Activated CD8-positive, alpha-beta T cell treated with anti-CD3 and anti-CD28 coated beads for 36 hours (primary cell): ENCODE data around the gene CADPS. TPM values are rescaled to one million over a fixed set of nuclear protein-coding genes. Genes with fewer than 3 reads are reported as not detected.

ENCODE experiments used
- ATAC-seq: fragments of 200-7000 bp; cut with Tn5 transposase; one replicate; pipeline ENCODE4 v1.10.0; 2021; ENCODE audit warnings: mild to moderate bottlenecking, moderate library complexity
- CTCF ChIA-PET: fragments of 350-600 bp; sonication (Branson Sonifier 250); formaldehyde crosslinking; loops from one replicate; lab custom pipeline; 2021; ENCODE audit warnings: antibody characterized with exemption; lab: Charles Lee
- POLR2A ChIA-PET: fragments of 350-600 bp; sonication (Branson Sonifier 250); formaldehyde crosslinking; loops from one replicate; lab custom pipeline; 2021; ENCODE audit warnings: antibody characterized with exemption; lab: Charles Lee
- DNase-seq: peaks from one replicate; pipeline ENCODE4 v3.0.0-alpha.2; 2020
- H3K27ac Mint-ChIP-seq: one replicate; pipeline ENCODE4 v1.8.0; 2021; ENCODE audit warnings: mild to moderate bottlenecking, mixed read lengths
- H3K27me3 Mint-ChIP-seq: one replicate; pipeline ENCODE4 v1.8.0; 2021; ENCODE audit warnings: mixed read lengths
- H3K36me3 Mint-ChIP-seq: one replicate; pipeline ENCODE4 v1.8.0; 2021; ENCODE audit warnings: low read depth, mixed read lengths
- H3K4me1 Mint-ChIP-seq: one replicate; pipeline ENCODE4 v1.8.0; 2021; ENCODE audit warnings: low read depth, mixed read lengths
- H3K4me3 Mint-ChIP-seq: one replicate; pipeline ENCODE4 v1.8.0; 2021; ENCODE audit warnings: mild to moderate bottlenecking, moderate library complexity, mixed read lengths
- H3K9me3 Mint-ChIP-seq: one replicate; pipeline ENCODE4 v1.8.0; 2021; ENCODE audit warnings: mixed read lengths
- intact Hi-C: fragments of 100-400 bp; cut with micrococcal nuclease; formaldehyde crosslinking; loops from one replicate; pipeline ENCODE4 v1.10.0; 2022
- total RNA-seq, 2 experiments: library from RNA; stranded (reverse); gene quantifications; one replicate each; pipeline ENCODE4 v1.2.3, GENCODE V29; 2021
- TF ChIP-seq, protein P1 (sequence below): fragments of 200-600 bp; IDR thresholded peaks from one replicate; pipeline ENCODE4 v1.8.0; 2022; ENCODE audit warnings: antibody characterized with exemption, mild to moderate bottlenecking

CADPS gene
- total RNA-seq, 2 experiments from 2014 or later = not detected

DNA sequence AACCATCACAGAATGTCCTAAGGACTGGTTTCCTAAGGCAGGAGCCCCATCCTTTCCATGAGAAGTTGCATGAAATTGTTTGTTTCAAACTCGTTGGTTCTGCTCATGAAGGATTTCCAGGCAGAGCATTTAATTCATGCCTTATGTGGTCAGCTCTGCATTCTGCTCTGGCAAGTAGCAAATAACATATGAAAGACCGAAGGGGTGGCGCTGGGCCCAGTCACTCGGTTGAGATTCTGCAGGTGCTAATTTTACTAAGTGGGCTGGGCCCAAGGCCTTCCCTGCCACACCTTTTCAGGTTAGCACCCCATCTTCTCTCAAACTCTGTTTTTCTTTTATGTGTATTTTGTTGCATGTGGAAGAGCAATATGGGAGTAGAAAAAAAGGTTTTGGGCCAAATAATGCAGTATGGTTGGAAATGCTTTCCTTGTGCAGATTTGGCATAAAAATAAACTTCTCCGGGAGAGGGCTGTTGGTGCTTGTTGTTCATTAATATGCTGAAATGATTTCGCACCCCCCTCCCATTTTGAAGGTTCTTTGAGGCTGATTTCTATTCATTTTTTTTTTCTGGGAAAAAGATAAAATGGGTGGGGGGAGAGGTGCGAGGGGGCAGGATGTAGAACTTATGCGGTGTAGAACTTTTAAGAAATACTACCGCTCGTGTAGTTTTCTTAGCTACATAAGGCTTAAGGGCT, 318.9 kb downstream of the CADPS start:
- intact Hi-C loops = loop anchor here (5.0 kb wide), 1 partner anchor 354 kb away; no protein-coding TSS in a partner anchor
- no peak overlapping the region for H3K4me3 Mint-ChIP-seq
- DNase-seq (no peak), ATAC-seq (no peak)
- no peaks in the 10 kb centered on the region for H3K4me1 Mint-ChIP-seq
- CTCF ChIA-PET = no interaction called here
- no peaks in the 10 kb centered on the region for H3K9me3 Mint-ChIP-seq
- POLR2A ChIA-PET = interaction anchor here (0.6 kb wide), 1 partner anchor 316 kb away, joined by 3 read pairs; no protein-coding TSS in a partner anchor
- peaks cover 5% of the 10 kb centered on the region for H3K27me3 Mint-ChIP-seq
- TF ChIP-seq, protein P1, sequence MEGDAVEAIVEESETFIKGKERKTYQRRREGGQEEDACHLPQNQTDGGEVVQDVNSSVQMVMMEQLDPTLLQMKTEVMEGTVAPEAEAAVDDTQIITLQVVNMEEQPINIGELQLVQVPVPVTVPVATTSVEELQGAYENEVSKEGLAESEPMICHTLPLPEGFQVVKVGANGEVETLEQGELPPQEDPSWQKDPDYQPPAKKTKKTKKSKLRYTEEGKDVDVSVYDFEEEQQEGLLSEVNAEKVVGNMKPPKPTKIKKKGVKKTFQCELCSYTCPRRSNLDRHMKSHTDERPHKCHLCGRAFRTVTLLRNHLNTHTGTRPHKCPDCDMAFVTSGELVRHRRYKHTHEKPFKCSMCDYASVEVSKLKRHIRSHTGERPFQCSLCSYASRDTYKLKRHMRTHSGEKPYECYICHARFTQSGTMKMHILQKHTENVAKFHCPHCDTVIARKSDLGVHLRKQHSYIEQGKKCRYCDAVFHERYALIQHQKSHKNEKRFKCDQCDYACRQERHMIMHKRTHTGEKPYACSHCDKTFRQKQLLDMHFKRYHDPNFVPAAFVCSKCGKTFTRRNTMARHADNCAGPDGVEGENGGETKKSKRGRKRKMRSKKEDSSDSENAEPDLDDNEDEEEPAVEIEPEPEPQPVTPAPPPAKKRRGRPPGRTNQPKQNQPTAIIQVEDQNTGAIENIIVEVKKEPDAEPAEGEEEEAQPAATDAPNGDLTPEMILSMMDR = no peak
- H3K27ac Mint-ChIP-seq = no peak overlapping the region
- no peaks in the 10 kb centered on the region for H3K36me3 Mint-ChIP-seq

DNA sequence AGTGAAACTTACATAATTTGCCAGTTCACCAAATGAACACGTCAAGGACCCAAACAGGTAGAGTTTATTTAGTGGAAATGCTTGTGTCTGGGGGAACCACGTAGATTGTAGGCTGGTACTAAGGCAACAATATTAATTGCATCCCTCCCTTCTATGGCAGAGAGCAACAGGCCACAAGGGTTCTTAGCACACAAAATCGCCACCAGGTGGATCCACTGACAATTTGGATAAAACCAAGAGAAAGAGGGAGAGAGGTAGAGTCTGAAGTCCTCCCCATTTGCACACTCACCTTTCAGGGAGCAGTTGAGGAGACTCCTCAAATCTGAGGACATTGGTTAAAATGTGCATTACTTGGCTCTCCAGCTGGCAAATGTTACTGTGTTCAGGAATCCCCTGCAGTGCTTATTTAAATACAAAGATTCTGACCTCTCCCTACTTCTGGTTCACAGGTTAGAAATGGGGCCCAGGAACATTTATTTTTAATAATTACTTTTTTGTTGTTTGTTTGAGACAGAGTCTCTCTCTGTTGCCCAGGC, 320.9 kb downstream of the CADPS start:
- H3K9me3 Mint-ChIP-seq = no peaks in the 10 kb centered on the region
- peaks cover 12% of the 10 kb centered on the region for H3K27me3 Mint-ChIP-seq
- CTCF ChIA-PET = no interaction called here
- POLR2A ChIA-PET = no interaction called here
- DNase-seq (no peak), ATAC-seq (no peak)
- intact Hi-C loops = no loop called here
- H3K4me3 Mint-ChIP-seq = no peak overlapping the region
- TF ChIP-seq, protein P1 = no peak
- H3K4me1 Mint-ChIP-seq = no peaks in the 10 kb centered on the region
- H3K36me3 Mint-ChIP-seq = no peaks in the 10 kb centered on the region
- H3K27ac Mint-ChIP-seq = no peak overlapping the region

DNA sequence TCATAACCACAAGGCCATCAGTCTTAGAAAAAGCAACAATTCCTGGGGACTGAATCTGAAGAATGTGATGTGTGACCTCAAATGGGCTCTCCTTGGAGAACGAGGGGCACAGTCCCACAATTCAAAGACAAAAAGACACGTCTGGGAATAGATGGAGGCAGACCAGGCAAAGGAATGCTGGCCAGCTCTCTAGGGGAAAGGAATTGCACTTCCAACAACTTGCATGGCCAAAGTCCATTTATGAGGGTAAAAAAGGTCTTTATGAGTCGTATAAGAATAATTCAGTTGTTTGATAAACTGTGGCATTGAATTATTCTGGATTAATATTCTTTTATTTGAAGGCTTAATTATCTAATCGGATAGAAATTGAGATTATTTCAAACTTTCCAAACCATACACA, 321.4 kb downstream of the CADPS start:
- TF ChIP-seq, protein P1 = no peak
- peaks cover 12% of the 10 kb centered on the region for H3K27me3 Mint-ChIP-seq
- intact Hi-C loops = no loop called here
- H3K36me3 Mint-ChIP-seq = no peaks in the 10 kb centered on the region
- H3K9me3 Mint-ChIP-seq = no peaks in the 10 kb centered on the region
- ATAC-seq (no peak), DNase-seq (no peak)
- no peak overlapping the region for H3K27ac Mint-ChIP-seq
- ChIA-PET CTCF (interaction anchor here (1.2 kb wide), 1 partner anchor 15 kb away, joined by 3 read pairs; no protein-coding TSS in a partner anchor), POLR2A (no interaction called here)
- no peak overlapping the region for H3K4me3 Mint-ChIP-seq
- no peaks in the 10 kb centered on the region for H3K4me1 Mint-ChIP-seq

DNA sequence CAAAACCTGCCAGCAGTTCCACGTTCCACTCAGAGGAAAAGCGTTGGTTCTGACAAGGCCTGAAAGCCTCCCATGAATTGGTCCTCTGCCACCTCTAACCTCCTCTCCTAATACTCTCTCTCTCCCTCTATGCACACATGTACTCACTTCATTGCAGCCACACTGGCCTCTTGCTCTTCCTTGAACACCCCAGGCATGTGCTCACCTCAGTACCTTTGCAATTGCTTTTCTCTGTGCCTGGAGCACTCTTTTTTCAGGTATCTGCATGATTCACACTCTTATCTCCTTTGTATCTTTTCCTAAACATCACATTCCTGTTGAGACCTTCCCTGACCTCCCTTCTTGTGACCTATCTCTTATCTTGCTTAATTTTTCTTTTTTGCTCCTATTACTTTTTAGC, 323.7 kb downstream of the CADPS start:
- H3K27ac Mint-ChIP-seq = no peak overlapping the region
- ChIA-PET POLR2A (no interaction called here), CTCF (interaction anchor here (1.0 kb wide), 1 partner anchor 9 kb away, joined by 3 read pairs; no protein-coding TSS in a partner anchor)
- H3K4me1 Mint-ChIP-seq = no peaks in the 10 kb centered on the region
- H3K4me3 Mint-ChIP-seq = no peak overlapping the region
- intact Hi-C loops = no loop called here
- no peaks in the 10 kb centered on the region for H3K9me3 Mint-ChIP-seq
- DNase-seq (no peak), ATAC-seq (no peak)
- H3K27me3 Mint-ChIP-seq = peaks cover 15% of the 10 kb centered on the region
- no peaks in the 10 kb centered on the region for H3K36me3 Mint-ChIP-seq
- TF ChIP-seq, protein P1 = no peak

DNA sequence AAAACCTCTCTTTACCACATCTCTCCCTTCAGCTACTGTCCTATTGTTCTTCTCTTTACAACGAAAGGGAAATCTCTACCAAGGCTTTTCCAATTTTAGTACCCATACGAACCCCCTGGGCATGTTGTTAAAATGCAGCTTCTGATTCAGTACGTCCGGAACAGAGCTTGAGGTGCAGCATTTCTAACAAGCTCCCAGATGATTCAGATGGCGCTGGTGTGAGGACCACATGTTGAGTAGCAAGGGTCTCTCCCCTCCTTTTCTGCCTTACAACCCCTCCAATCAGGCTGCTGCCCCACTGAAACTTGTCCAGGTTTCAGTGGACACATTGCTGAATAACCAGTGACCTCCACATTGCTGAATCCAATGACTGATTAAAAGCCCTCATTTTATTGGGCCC, 324.8 kb downstream of the CADPS start:
- H3K27ac Mint-ChIP-seq = no peak overlapping the region
- POLR2A ChIA-PET = no interaction called here
- H3K27me3 Mint-ChIP-seq = peaks cover 15% of the 10 kb centered on the region
- TF ChIP-seq, protein P1 = no peak
- intact Hi-C loops = no loop called here
- H3K4me3 Mint-ChIP-seq = no peak overlapping the region
- ATAC-seq = no peak
- no peaks in the 10 kb centered on the region for H3K9me3 Mint-ChIP-seq
- CTCF ChIA-PET = no interaction called here
- no peaks in the 10 kb centered on the region for H3K36me3 Mint-ChIP-seq
- no peaks in the 10 kb centered on the region for H3K4me1 Mint-ChIP-seq
- DNase-seq = no peak
